ENCODE data around the gene SDR39U1.

The SDR39U1 gene

GRCh38 chr14:24406416-24406815 lies 36.2 kb downstream of the SDR39U1 start:
- TF ChIP-seq CTCF (IDR thresholded peaks at IDR 0.05; ENCODE audit: low read depth, low read length, missing control alignments) = no peak

GRCh38 chr14:24404814-24405213 lies 37.8 kb downstream of the SDR39U1 start:
- no peak overlapping the region for H3K4me3 ChIP-seq (ENCODE audit: low read depth, low read length)
- no peak for DNase-seq (ENCODE audit: low read depth)
- no peak for TF ChIP-seq CTCF (IDR thresholded peaks at IDR 0.05; ENCODE audit: low read depth, low read length, missing control alignments)

More at GRCh38 chr14:24406416-24406815, 36.2 kb downstream of the SDR39U1 start:
- DNase-seq (ENCODE audit: low read depth) = no peak
- H3K4me3 ChIP-seq (ENCODE audit: low read depth, low read length) = no peak overlapping the region

- H3K4me3 ChIP-seq (ENCODE audit: low read depth, low read length) = no peak overlapping the region
- DNase-seq (ENCODE audit: low read depth) = no peak
- no peak for TF ChIP-seq CTCF (IDR thresholded peaks at IDR 0.05; ENCODE audit: low read depth, low read length, missing control alignments)
These were observed 39.1 kb downstream of the SDR39U1 start for GRCh38 chr14:24403294-24403998.

GRCh38 chr14:24401810-24402702 lies 40.5 kb downstream of the SDR39U1 start:
- H3K4me3 ChIP-seq (ENCODE audit: low read depth, low read length) = no peak overlapping the region
- DNase-seq (ENCODE audit: low read depth) = no peak
- no peak for TF ChIP-seq CTCF (IDR thresholded peaks at IDR 0.05; ENCODE audit: low read depth, low read length, missing control alignments)

GRCh38 chr14:24399999-24400718 lies 42.4 kb downstream of the SDR39U1 start:
- no peak overlapping the region for H3K4me3 ChIP-seq (ENCODE audit: low read depth, low read length)
- no peak for DNase-seq (ENCODE audit: low read depth)
- no peak for TF ChIP-seq CTCF (IDR thresholded peaks at IDR 0.05; ENCODE audit: low read depth, low read length, missing control alignments)

- H3K4me3 ChIP-seq (ENCODE audit: low read depth, low read length) = no peak overlapping the region
- no peak for DNase-seq (ENCODE audit: low read depth)
- no peak for TF ChIP-seq CTCF (IDR thresholded peaks at IDR 0.05; ENCODE audit: low read depth, low read length, missing control alignments)
These were observed 43.1 kb downstream of the SDR39U1 start for GRCh38 chr14:24399447-24399822.

Data from GM12864 (cell line).